K562 (cell line): Measurements from ENCODE around the gene NOS1. TPM values are rescaled to one million over a fixed set of nuclear protein-coding genes. Genes with fewer than 3 reads are reported as not detected.

Source experiments
- ATAC-seq: fragments of 200-7000 bp; cut with Tn5 transposase; 3 replicates; pipeline ENCODE4 v1.9.1; 2020; ENCODE audit warnings: moderate library complexity
- BruUV-seq: library from RNA; stranded (reverse); fragments of 400-500 nt; replicated peaks from 2 replicates; lab custom pipeline; 2021; lab: Mats Ljungman, UMichigan
- CTCF ChIA-PET: fragments of 300-600 bp; formaldehyde crosslinking; extraction: SDS; loops from one replicate; lab custom pipeline; 2021; ENCODE audit warnings: low intra/inter-chr PET ratio; lab: Yijun Ruan, JAX
- POLR2A ChIA-PET: fragments of 300-600, 350-650 bp; sonication (Branson Sonifier 250); formaldehyde crosslinking; extraction: SDS; loops from one replicate; lab custom pipeline; 2021; ENCODE audit warnings: antibody characterized with exemption, inconsistent platforms; lab: Yijun Ruan, JAX
- DNase-seq, 4 experiments: peaks; one replicate each; pipeline versions ENCODE4 v3.0.0 to v3.0.0-alpha.2; 2011 to 2018; ENCODE audit warnings: low spot score in 3 of 4, mixed read lengths in 3 of 4; ENCODE audit errors: extremely low read depth in 1 of 4
- FAIRE-seq: peaks from 2 replicates; lab custom pipeline; 2011; peaks lifted over from hg19 to GRCh38; lab: Jason Lieb, UNC
- H2AFZ ChIP-seq: 2 replicates; pipeline ENCODE4 v1.6.0; 2011; ENCODE audit warnings: low read depth, low read length, control low read depth, inconsistent platforms
- H3K27ac ChIP-seq: fragments of 200-600 bp; 3 replicates; pipeline ENCODE4 v1.8.0; 2011; ENCODE audit warnings: low read depth, mild to moderate bottlenecking, control low read depth, inconsistent platforms, low read length, moderate library complexity, mixed read lengths; ENCODE audit errors: extremely low read depth
- H3K27me3 ChIP-seq, 2 experiments: fragments of 300-600 bp in 1 of 2; 2 replicates in 1 of 2; 3 replicates in 1 of 2; pipeline versions ENCODE4 v1.6.0 to v1.8.0; 2011; ENCODE audit warnings: inconsistent platforms in 2 of 2, low read length in 2 of 2, mild to moderate bottlenecking in 1 of 2, mixed read lengths in 1 of 2, moderate library complexity in 1 of 2; ENCODE audit not compliant: control insufficient read depth in 2 of 2, insufficient read depth in 2 of 2
- H3K36me3 ChIP-seq: fragments of 300-600 bp; 3 replicates; pipeline ENCODE4 v1.8.0; 2011; ENCODE audit warnings: mild to moderate bottlenecking, low read length, inconsistent platforms; ENCODE audit not compliant: control insufficient read depth, insufficient read depth
- H3K4me1 ChIP-seq, 2 experiments: fragments of 200-600 bp in 1 of 2; replicated peaks in 1 of 2; 2 replicates in 1 of 2; 3 replicates in 1 of 2; pipeline versions ENCODE4 v1.5.1 to v1.8.0; 2011; ENCODE audit warnings: inconsistent platforms in 2 of 2, low read length in 2 of 2, mild to moderate bottlenecking in 1 of 2, mixed read lengths in 1 of 2, moderate library complexity in 1 of 2; ENCODE audit not compliant: control insufficient read depth in 2 of 2, insufficient read depth in 2 of 2
- H3K4me2 ChIP-seq: 2 replicates; pipeline ENCODE4 v1.6.1; 2011; ENCODE audit warnings: low read length, control low read depth, inconsistent platforms, mixed read lengths; ENCODE audit not compliant: insufficient read depth
- H3K4me3 ChIP-seq: fragments of 200-600 bp; sonication (generic), shearing (Covaris generic); 2 replicates; pipeline ENCODE4 v1.5.1; 2016; ENCODE audit warnings: control low read depth, inconsistent platforms
- H3K79me2 ChIP-seq: fragments of 200-600 bp; 3 replicates; pipeline ENCODE4 v1.8.0; 2011; ENCODE audit warnings: low read length, inconsistent platforms; ENCODE audit not compliant: control insufficient read depth, insufficient read depth
- H3K9ac ChIP-seq, 2 experiments: 2 replicates each; pipeline versions ENCODE4 v1.6.0 to v1.6.1; 2011; ENCODE audit warnings: low read depth in 2 of 2, low read length in 2 of 2, control low read depth in 1 of 2, inconsistent platforms in 1 of 2, mild to moderate bottlenecking in 1 of 2, mixed read lengths in 1 of 2; ENCODE audit not compliant: insufficient read depth in 1 of 2
- H3K9me1 ChIP-seq: one replicate; pipeline ENCODE4 v1.6.0; 2011; ENCODE audit warnings: inconsistent platforms, mild to moderate bottlenecking, low read length, moderate library complexity; ENCODE audit not compliant: control insufficient read depth, insufficient read depth
- H3K9me3 ChIP-seq: replicated peaks from 2 replicates; pipeline ENCODE4 v1.5.1; 2011; ENCODE audit warnings: low read depth, low read length, inconsistent platforms; ENCODE audit not compliant: control insufficient read depth, insufficient read depth
- H4K20me1 ChIP-seq: replicated peaks from 2 replicates; pipeline ENCODE4 v1.6.1; 2011; ENCODE audit warnings: low read length, inconsistent platforms, mixed read lengths; ENCODE audit not compliant: control insufficient read depth, insufficient read depth
- ATF1 ChIP-seq, 2 experiments: fragments of 450-650 bp in 1 of 2; IDR thresholded peaks; 2 replicates each; pipeline ENCODE4 v1.6.1; 2016; ENCODE audit warnings: missing compliant biosample characterization in 1 of 2, missing genetic modification characterization in 1 of 2
- BRF1 ChIP-seq: IDR thresholded peaks from 3 replicates; pipeline ENCODE4 v1.6.1; 2011; ENCODE audit warnings: borderline replicate concordance, mild to moderate bottlenecking; ENCODE audit not compliant: insufficient read length; ENCODE audit errors: extremely low read depth
- CEBPG ChIP-seq, 3 experiments: fragments of 200-800 bp in 1 of 3; sonication (Bioruptor generic) in 1 of 3; sonication (generic) in 1 of 3; formaldehyde crosslinking in 1 of 3; IDR thresholded peaks in 2 of 3; conservative IDR thresholded peaks in 1 of 3; 2 replicates each; pipeline versions ENCODE4 v1.6.1 to v1.8.0; 2016 to 2022; ENCODE audit warnings: missing compliant biosample characterization in 2 of 3, missing genetic modification characterization in 2 of 3, mild to moderate bottlenecking in 1 of 3, missing genetic modification reagents in 1 of 3
- KLF16 ChIP-seq: IDR thresholded peaks from 2 replicates; pipeline ENCODE4 v1.6.1; 2016; ENCODE audit warnings: antibody characterized with exemption
- NCOA4 ChIP-seq: fragments of 450-650 bp; IDR thresholded peaks from 2 replicates; pipeline ENCODE4 v1.6.1; 2018; ENCODE audit warnings: mild to moderate bottlenecking; ENCODE audit not compliant: partially characterized antibody
- NR4A1 ChIP-seq, 2 experiments: fragments of 250-450 bp in 1 of 2; fragments of 450-650 bp in 1 of 2; sonication (Bioruptor Pico) in 1 of 2; IDR thresholded peaks; 2 replicates each; pipeline versions ENCODE4 v1.4.0 to v1.6.1; 2016 to 2020; ENCODE audit warnings: mild to moderate bottlenecking in 2 of 2, missing compliant biosample characterization in 1 of 2, missing genetic modification characterization in 1 of 2, moderate library complexity in 1 of 2
- NRF1 ChIP-seq, 2 experiments: fragments of 450-650 bp; IDR thresholded peaks in 1 of 2; conservative IDR thresholded peaks in 1 of 2; 2 replicates each; pipeline ENCODE4 v1.6.1; 2014; ENCODE audit warnings: mild to moderate bottlenecking in 2 of 2
- SLC30A9 ChIP-seq: fragments of 250-450 bp; sonication (Bioruptor Pico); IDR thresholded peaks from 2 replicates; pipeline ENCODE4 v1.8.0; 2022; ENCODE audit warnings: mild to moderate bottlenecking, moderate library complexity
- SMARCA4 ChIP-seq: fragments of 450-650 bp; IDR thresholded peaks from 2 replicates; pipeline ENCODE4 v1.6.1; 2016
- SRSF3 ChIP-seq: fragments of 200-400 bp; formaldehyde crosslinking; IDR thresholded peaks from 2 replicates; pipeline ENCODE4 v1.6.1; 2016; ENCODE audit warnings: mild to moderate bottlenecking, low read length, moderate library complexity; ENCODE audit not compliant: insufficient read depth
- ZNF75A ChIP-seq: fragments of 450-650 bp; formaldehyde crosslinking; IDR thresholded peaks from 2 replicates; pipeline ENCODE4 v1.4.0; 2020; ENCODE audit warnings: mild to moderate bottlenecking
- ZNF77 ChIP-seq: fragments of 250-450 bp; sonication (Bioruptor Pico); IDR thresholded peaks from 2 replicates; pipeline ENCODE4 v1.5.0; 2020
- WGBS: fragments of 100-300 bp; shearing (Covaris generic); methylation state at CpG from one replicate; pipeline ENCODE4 v1.1.6; 2016; ENCODE audit warnings: low coverage, mixed read lengths; ENCODE audit not compliant: insufficient coverage; ENCODE audit errors: missing lambda C conversion rate; 5-methylcytosine and 5-hydroxymethylcytosine counted together
- in situ Hi-C: fragments of 300-500 bp; cut with MboI; formaldehyde crosslinking; loops from 4 replicates; pipeline ENCODE4 v1.15.0; 2018; ENCODE audit warnings: inconsistent platforms, mixed read lengths
- intact Hi-C: fragments of 100-400 bp; cut with micrococcal nuclease; formaldehyde crosslinking; loops from 2 replicates; pipeline ENCODE4 v1.14.2; 2022
- polyA plus RNA-seq, 8 experiments: library from polyadenylated mRNA; depleted of rRNA in 4 of 8; stranded (reverse) in 5 of 8; unstranded in 3 of 8; fragments of >200 nt; fragmentation: Nextera tagmentation in 2 of 8; fragmentation: Illumina TruSeq in 1 of 8; extraction: Ambion mirVana in 2 of 8; extraction: Trizol in 1 of 8; gene quantifications; 2 replicates each; pipeline versions ENCODE4 v1.2.1 to v1.2.3, GENCODE V29; 2011 to 2014; ENCODE audit warnings: inconsistent platforms in 1 of 8, missing spikeins in 1 of 8
- total RNA-seq, 7 experiments: library from RNA; depleted of rRNA in 6 of 7; stranded (reverse); fragments of >200 nt in 6 of 7; fragmentation: Illumina TruSeq in 2 of 7; extraction: Trizol in 2 of 7; gene quantifications; 2 replicates each; pipeline versions ENCODE4 v1.2.1 to v1.2.3, GENCODE V29; 2011 to 2021; ENCODE audit warnings: low replicate concordance in 1 of 7
- TF ChIP-seq, protein P1 (sequence below): fragments of 450-650 bp; formaldehyde crosslinking; IDR thresholded peaks from 2 replicates; pipeline ENCODE4 v1.4.0; 2020; ENCODE audit warnings: mild to moderate bottlenecking, moderate library complexity
- TF ChIP-seq, protein P2 (sequence below): sonication (generic); formaldehyde crosslinking; IDR thresholded peaks from 2 replicates; pipeline ENCODE4 v1.9.0; 2022; ENCODE audit warnings: mild to moderate bottlenecking, missing genetic modification reagents

Gene NOS1
- total and polyA plus RNA-seq, 9 of the 15 experiments (the other 6 are each of a cell fraction or from before 2014, with no cell fraction given): not detected

DNA sequence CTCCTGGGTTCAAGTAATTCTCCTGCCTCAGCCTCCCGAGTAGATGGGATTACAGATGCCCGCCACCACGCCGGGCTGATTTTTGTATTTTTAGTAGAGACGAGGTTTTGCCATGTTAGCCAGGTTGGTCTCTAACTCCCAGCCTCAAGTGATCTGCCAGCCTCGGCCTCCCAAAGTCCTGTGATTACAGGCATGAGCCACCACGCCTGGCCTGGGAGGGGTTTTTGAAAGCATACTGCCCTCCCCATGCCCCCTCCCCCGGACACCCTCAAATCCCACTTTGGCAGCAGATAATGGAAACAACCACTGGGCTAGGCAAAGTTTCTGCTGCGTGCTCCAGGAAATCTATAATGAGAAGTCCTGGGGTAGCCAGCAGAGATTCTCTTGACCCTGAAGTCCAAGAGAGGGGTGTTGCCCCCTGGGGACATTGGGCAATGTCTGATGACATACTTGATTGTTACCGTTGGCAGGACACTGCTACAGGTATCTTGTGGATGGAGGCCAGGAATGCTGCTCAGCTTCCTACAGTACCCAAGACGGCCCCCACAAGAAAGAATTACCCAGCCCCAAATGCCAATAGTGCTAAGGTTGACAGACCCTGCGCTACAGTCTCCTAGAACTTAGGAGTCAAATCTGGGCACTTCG, 152.5 kb downstream of the NOS1 start:
- no peaks in the 10 kb centered on the region for H3K9me1 ChIP-seq
- ATAC-seq (no peak), DNase-seq (no peak), FAIRE-seq (no peak)
- H3K9me3 ChIP-seq: no peaks in the 10 kb centered on the region
- no peak for TF ChIP-seq SRSF3
- no peak for TF ChIP-seq KLF16
- TF ChIP-seq SLC30A9: no peak
- TF ChIP-seq NR4A1 (CRISPR knock-in tag; IDR thresholded peaks at IDR 0.05): no peak
- no peak for TF ChIP-seq NR4A1 (tag; IDR thresholded peaks at IDR 0.05)
- TF ChIP-seq ZNF75A: no peak
- TF ChIP-seq NRF1 (conservative IDR thresholded peaks at IDR 0.05 in 1 of 2, IDR thresholded peaks at IDR 0.05 in 1 of 2): no peak
- TF ChIP-seq SMARCA4: no peak
- TF ChIP-seq CEBPG (CRISPR knock-in tag; IDR thresholded peaks at IDR 0.05): no peak
- no peak for TF ChIP-seq CEBPG (tag; conservative IDR thresholded peaks at IDR 0.05 in 1 of 2, IDR thresholded peaks at IDR 0.05 in 1 of 2)
- no peak for TF ChIP-seq ATF1 (CRISPR knock-in tag; IDR thresholded peaks at IDR 0.05)
- no peak for TF ChIP-seq ATF1 (tag; IDR thresholded peaks at IDR 0.05)
- TF ChIP-seq, protein P1, sequence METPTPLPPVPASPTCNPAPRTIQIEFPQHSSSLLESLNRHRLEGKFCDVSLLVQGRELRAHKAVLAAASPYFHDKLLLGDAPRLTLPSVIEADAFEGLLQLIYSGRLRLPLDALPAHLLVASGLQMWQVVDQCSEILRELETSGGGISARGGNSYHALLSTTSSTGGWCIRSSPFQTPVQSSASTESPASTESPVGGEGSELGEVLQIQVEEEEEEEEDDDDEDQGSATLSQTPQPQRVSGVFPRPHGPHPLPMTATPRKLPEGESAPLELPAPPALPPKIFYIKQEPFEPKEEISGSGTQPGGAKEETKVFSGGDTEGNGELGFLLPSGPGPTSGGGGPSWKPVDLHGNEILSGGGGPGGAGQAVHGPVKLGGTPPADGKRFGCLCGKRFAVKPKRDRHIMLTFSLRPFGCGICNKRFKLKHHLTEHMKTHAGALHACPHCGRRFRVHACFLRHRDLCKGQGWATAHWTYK (CRISPR knock-in tag): no peak
- no peak for TF ChIP-seq BRF1
- no peak for TF ChIP-seq NCOA4
- no peak for TF ChIP-seq ZNF77 (CRISPR knock-in tag)
- TF ChIP-seq, protein P2, sequence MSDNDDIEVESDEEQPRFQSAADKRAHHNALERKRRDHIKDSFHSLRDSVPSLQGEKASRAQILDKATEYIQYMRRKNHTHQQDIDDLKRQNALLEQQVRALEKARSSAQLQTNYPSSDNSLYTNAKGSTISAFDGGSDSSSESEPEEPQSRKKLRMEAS (CRISPR knock-in tag): no peak
- no peak overlapping the region for H3K27ac ChIP-seq
- 0% methylated on average over 13 of the region's 13 CpGs for WGBS
- no peaks in the 10 kb centered on the region for H3K79me2 ChIP-seq
- ChIA-PET POLR2A (interaction anchor here (0.6 kb wide), 2 partner anchors 467 to 666 kb away, joined by 3 read pairs; no protein-coding TSS in a partner anchor), CTCF (no interaction called here)
- H3K36me3 ChIP-seq: no peaks in the 10 kb centered on the region
- peaks cover 18 to 57% of the 10 kb centered on the region in 2 experiments for H3K27me3 ChIP-seq
- H4K20me1 ChIP-seq: peaks cover 12% of the 10 kb centered on the region; the same call in 1 of the 2 replicates
- intact Hi-C loops (no loop called here), in situ Hi-C loops (no loop called here)
- no peak overlapping the region for H2AFZ ChIP-seq
- no peak overlapping the region for H3K4me2 ChIP-seq
- no TSS peak for BruUV-seq
- no peak overlapping the region for H3K9ac ChIP-seq
- H3K4me3 ChIP-seq: no peak overlapping the region
- H3K4me1 ChIP-seq: no peaks in the 10 kb centered on the region; a peak in 1 of 5 replicates
